HG03103 (cell line): Measurements from ENCODE around the gene BRICD5.

ENCODE experiments used
- ATAC-seq: cut with Tn5 transposase; IDR thresholded peaks from one replicate; pipeline ENCODE4 v1.9.1; 2021; ENCODE audit warnings: low read depth; ENCODE audit not compliant: unreplicated experiment

The BRICD5 gene

DNA sequence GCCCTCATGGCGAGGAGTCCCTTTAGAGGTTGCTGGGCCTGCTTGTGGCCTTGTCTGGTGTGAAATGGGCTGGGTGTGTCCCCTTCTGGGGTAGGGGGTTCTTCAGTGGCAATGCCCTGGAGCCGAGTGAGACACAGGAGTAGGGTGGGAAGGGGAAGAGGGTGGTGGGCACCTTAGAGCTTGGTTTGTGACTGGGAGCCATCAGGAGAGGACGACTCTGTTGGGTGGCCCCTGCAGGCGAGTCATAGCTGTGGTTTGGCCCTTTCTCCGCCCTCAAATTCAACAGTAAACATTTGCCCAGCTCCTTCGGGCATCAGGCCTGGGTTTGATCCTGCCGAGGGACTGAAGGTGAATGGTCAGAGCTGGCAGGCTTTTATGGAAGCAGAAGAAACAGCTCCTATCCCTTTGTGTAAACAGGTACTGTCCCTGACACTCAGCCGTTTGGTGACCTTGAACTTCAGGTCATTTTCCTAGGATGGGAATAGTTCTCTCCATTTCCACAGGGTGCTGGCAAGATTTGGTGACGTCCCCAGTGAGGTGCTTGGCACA, 15.7 kb upstream of the BRICD5 start:
- ATAC-seq: no peak

DNA sequence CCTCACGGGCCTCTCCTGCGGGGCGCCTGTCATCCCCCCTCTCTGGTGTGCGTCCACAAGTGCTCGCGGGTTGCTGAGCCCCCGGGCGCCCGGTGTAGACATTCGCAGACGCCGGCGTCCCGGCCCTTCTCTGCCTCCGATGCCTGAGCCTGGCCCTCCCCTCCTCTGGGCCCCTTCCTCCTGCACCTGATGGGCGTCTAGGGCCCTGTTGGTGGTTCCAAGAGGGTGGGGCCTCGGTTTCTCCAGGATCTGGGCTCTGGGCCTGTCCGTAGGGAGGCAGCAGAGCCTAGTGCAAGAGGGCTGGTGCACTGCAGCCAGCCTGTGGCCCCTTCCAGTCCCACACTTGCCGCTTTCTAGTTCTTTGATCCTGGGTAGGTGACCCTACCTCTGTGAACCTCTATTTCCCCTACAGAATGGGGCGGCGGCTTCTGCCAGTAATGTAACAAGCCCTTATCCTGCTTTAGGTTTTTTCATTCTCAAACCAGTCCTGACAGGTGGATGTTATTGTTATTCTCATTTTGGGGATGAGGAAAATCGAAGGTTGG, 13.4 kb upstream of the BRICD5 start:
- peak; percentile 16 for ATAC-seq

GRCh38 chr16:2223221-2223941, 12.7 kb upstream of the BRICD5 start, which contains the start of gene E4F1:
E4F1 (plus strand) TSS chr16:2223591; CDS start chr16:2223614, 23 bp downstream.
- ATAC-seq: peak; percentile 90

GRCh38 chr16:2216330-2216729, 5.7 kb upstream of the BRICD5 start:
- no peak for ATAC-seq

- peak; percentile 81 for ATAC-seq
Measured at GRCh38 chr16:2214719-2214968, 4.0 kb upstream of the BRICD5 start, which contains the start of gene PGP. PGP (minus strand) TSS chr16:2214840; CDS start chr16:2214777, 63 bp downstream.

DNA sequence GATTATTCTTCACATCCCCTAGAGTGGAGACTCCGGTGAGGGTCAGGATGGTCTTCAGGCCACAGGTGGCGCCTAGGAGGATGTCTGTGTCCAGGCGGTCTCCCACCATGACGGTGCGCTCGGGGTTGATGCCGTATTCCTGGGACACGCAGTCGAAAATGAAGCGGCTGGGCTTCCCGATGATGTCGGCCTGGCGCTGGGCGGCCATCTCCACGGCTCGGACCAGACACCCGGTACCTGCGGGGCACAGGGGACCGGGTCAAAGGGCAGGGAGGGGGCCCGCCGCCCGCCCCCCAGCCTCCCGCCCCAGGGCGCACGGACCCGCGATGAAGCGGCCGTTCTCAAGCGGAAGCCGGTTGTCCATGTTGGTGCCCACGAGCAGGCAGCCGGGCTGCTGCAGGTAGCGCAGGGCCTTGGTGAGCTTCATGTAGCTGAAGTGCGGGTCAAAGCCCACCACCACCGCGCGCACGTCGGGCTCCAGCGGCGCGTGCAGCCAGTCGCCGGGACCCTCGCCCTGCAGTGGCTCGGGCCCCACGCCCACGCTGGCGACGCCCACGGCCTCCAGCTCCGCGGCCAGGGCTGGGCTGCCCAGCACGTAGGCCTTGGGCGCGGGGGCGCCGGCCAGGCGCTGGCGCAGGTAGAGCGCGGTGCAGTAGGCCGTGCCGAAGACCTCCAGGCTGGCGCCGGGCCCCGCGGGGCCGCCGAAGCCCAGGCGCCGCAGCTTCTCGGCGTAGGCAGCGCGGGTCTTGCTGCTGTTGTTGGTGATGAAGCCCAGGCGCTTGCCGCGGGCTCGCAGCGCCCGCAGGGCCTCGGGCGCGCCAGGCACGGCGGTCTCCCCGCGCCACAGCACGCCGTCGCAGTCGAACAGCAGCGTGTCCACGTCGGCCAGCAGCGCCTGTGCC, 3.4 kb upstream of the BRICD5 start:
- peak; percentile 8 for ATAC-seq

DNA sequence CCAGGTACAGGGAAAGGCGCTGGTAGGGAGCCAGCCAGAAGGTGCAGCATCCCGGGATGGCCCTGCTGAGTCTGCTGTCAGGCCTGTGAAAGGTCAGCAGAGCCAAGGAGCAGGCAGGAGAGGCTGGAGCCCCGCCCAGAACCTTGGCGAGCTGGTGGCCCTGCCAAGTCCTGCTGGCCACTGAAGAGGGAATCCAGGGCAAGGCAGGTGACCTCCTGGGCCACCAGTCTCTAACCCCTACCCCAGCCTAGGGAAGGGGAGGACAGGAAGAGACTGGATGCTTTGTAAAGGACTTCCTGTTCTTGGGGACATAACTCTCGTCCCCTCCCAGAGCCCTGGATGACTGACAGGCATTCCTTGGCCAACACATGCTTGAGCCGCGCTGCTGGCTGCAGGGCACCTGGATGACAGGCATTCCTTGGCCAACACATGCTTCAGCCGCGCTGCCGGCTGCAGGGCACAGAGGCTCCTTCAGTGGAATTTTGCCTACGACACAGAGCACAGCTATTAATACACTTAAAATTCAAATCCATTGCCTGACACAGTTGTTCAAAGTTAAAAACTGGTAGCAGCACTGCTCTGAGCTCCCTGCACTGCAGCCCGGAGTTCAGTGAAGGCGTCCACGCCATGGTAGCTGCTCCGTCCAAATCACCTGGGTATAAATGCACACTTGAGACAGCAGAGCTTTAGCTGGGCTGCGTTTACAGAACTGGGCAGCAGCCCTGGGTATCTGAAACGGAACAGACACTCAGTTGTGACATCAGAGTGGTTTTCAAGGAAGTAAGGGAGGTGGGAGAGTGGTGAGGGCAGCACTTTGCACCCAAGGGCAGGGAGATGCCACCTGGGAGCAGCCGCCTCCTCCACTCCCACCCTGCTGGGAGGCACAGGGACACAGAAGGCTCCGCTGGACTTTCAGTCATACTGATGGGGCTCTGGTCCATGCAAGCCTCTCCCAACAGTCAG, 2.0 kb upstream of the BRICD5 start:
- ATAC-seq: no peak

GRCh38 chr16:2211923-2212347, 1.3 kb upstream of the BRICD5 start:
- no peak for ATAC-seq

DNA sequence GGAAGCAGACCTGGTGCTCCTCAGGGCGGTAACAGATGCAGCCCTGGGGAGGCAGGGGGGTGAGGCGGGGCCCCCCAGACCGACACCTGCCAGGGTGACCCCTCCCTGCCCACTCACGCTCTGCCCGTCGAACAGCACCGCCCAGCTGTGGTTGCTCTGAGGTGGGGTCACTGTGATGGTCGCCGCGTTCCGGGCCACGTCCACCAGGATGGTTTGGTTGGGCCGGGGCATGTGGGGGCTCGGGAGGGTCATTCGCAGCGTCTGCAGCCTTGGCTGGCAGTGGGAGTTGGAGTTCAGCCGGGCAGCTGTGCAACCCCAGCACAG, 692 bp downstream of the BRICD5 start:
- no peak for ATAC-seq

GRCh38 chr16:2209258-2210008, 1.2 kb downstream of the BRICD5 start:
- no peak for ATAC-seq

- no peak for ATAC-seq
Measured at GRCh38 chr16:2208772-2209171, 1.9 kb downstream of the BRICD5 start.

GRCh38 chr16:2208308-2208707, 2.4 kb downstream of the BRICD5 start:
- no peak for ATAC-seq

DNA sequence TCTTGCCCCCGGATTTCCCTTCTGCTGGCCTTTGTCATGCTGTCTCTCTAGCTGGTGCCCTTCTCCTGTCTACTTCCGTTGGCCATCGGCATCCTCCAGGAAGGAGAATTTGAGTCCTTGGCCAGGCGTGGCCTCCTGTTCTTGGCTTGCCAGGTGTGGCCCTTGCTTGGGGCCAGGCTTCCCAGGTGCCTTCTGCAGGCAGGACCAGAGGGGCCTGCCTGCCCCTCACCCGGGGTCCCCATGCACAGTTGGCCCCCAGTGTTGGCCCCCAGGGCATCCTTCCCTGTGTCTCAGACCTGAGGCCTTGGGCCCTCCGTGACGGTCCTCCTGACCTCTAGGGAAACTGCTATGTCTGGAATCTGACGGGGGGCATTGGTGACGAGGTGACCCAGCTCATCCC, 2.8 kb downstream of the BRICD5 start:
- no peak for ATAC-seq

GRCh38 chr16:2206780-2207433, 3.8 kb downstream of the BRICD5 start:
- ATAC-seq: no peak

DNA sequence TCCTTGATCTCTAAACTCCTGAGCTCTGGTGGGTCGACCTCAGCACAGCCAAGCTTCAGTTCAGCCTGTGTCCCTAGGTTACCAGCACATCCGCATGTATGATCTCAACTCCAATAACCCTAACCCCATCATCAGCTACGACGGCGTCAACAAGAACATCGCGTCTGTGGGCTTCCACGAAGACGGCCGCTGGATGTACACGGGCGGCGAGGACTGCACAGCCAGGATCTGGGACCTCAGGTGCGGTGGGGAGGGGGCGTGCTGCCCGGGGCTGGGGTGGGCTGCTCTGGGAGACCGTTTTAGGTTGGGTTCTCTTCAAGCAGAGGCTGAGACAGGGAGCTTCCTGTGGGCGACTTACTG, 4.3 kb downstream of the BRICD5 start:
- no peak for ATAC-seq

GRCh38 chr16:2205967-2206313, 4.7 kb downstream of the BRICD5 start:
- ATAC-seq: peak; percentile 5

DNA sequence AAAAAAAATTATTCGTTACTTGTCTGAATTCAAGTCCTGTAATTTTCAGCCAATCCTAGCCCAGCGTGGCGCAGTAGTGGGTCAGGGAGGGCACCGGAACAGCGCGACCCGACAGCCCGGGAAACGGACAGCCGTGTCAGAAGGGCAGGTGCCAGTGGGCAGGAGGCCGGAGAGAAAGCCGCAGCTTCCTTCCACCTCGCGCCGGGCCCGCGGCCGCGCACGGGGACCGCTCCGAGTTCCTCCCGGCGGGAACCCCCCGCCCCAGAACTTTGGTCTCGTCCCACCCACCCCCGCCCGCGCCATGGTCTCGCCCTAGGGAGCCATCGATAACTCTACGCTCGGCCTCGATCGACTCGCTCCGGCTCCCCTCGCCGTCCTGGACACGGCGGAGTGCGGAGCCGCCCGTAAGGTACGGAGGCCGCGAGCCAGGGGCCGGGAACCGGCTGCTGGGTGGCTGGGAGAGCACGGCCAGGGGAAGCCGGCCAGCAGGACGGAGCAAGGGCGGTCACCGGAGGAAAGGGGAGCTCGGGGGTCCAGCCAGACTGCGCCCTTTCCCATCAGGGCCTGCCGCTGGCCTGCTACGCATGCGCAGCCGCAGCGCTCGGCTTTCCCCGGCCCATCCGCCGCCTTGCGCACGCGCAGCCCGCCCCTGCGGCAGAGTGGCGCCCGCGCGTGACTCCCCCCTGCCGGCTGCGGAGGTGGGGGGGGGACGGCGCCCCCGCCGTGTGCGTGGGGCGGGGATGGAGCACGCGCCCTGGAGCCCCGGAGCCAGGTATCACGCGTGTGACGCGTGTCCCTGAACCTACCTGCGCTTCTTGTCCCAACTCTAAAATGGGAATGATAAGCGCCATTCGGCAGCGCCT, 5.3 kb downstream of the BRICD5 start, which contains the start of gene MLST8:
MLST8 (plus strand) TSS at position 351 of the 863 bp plus-strand sequence. CDS start 632 bp downstream, outside the sequence.
- peak; percentile 67 for ATAC-seq

GRCh38 chr16:2204416-2205103, 6.1 kb downstream of the BRICD5 start:
- ATAC-seq: no peak
